GM12872 (cell line): ENCODE data around the gene SMAD2.

Source experiments
- TF ChIP-seq, protein P1 (sequence below): IDR thresholded peaks from 3 replicates; pipeline ENCODE4 v1.5.1; 2011; ENCODE audit warnings: low read depth, mild to moderate bottlenecking, low read length, moderate library complexity; ENCODE audit not compliant: insufficient read depth

The SMAD2 gene

DNA sequence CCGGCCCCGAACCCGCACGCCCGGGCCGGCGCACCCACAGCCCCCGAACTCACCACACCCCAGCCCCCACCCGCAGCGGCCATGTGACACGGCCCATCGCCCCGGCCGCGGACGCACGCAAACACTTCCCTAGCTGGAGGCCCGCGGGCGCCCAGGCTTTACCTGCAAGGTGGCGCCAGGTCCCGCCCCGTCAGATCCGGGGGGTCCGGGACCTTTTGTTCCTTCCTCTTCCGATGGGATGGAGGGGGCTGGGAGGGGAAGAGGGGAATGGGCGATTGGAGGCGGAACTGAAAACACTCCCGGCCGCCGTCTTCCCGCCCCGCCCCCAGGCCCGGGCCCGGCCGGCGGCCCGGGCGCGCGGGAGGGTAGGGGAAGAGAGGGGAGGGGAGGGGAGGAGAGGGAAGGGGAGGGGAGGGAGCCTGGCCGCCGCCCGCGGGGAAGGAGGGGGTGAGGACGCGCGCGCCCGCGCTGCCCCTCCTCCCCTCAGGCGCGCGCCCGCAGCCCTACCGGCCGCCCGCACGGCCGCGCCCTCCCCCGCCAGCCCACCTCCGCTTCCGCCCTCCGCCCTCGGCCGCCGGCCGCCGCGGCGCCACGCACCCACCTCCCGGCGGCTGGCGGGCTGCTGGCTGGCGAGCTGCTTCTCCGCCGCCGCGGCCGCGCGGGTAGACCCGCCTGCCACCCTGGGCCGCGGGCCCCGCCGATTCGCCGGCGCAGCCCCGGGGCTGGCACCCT lies at the start of gene SMAD2:
Gene SMAD2, minus strand, starts transcription at position 461 of the 732 bp plus-strand sequence. CDS start 33,903 bp downstream, outside the sequence.
- TF ChIP-seq, protein P1, sequence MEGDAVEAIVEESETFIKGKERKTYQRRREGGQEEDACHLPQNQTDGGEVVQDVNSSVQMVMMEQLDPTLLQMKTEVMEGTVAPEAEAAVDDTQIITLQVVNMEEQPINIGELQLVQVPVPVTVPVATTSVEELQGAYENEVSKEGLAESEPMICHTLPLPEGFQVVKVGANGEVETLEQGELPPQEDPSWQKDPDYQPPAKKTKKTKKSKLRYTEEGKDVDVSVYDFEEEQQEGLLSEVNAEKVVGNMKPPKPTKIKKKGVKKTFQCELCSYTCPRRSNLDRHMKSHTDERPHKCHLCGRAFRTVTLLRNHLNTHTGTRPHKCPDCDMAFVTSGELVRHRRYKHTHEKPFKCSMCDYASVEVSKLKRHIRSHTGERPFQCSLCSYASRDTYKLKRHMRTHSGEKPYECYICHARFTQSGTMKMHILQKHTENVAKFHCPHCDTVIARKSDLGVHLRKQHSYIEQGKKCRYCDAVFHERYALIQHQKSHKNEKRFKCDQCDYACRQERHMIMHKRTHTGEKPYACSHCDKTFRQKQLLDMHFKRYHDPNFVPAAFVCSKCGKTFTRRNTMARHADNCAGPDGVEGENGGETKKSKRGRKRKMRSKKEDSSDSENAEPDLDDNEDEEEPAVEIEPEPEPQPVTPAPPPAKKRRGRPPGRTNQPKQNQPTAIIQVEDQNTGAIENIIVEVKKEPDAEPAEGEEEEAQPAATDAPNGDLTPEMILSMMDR: no peak

DNA sequence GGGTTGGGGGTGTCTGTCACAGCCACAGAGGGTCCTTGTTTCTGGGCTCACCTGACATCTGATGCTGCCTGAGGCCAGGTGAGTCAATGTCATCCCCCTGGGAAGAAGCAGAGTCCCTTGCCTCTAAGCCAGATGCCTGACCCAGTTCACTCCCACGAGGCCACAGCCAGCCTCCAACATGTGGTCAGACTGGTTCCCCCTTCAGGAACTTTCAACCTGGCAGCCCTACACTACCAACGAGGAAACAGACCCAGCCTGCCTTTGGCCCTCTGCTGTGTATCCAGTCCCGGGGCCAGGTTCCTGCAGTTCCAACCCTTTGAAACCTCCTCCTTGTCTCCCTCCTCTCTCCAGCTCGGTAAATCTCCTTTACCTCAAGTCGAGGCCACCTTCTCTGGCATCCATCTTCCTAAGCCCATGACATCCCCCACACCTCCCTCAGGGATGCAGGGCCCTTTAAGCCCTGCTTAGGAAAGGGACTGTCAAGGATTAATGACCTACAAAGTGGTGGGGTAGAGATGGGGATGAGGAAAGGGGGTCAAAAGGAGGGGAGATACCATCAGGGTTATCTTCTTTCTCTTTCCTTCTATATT lies 49.2 kb upstream of the SMAD2 start:
- TF ChIP-seq, protein P1: no peak

DNA sequence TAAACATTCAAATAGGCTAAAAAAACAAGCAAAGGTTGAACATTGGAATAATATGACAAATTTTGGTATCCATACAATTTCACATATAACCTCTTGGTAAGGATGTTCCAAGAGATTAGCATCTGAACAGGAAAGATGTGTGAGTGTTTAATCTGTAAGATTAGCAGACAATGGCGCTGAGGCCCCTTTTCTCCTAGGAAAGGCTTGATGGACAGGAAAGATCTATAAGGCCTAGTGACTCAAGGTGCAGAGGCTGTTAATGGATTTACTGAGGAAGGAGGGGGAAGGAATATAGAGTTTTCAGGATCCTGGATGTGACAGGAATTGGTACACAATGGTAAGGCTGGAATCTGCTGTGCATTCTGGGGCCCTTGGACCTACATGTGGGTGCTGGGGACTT lies 48.1 kb upstream of the SMAD2 start:
- TF ChIP-seq, protein P1: no peak

DNA sequence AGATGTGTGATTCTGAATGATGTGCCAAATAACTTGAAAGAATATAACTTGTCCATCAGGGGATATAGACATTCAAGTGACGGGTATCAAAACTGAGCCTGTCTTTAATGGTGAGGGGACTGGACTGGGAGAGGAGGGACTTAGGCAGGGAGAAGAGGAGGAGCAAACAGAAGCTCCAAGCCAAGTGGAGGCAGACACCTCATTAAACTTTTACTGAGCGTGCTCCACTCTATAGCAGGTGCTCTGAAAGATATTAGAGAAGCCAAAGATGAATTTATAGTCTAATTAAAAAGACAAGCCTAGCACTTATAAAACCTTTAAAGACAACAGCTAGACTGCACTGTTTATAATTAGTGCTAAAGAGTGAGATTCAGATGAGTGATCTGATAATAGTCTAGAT lies 47.7 kb upstream of the SMAD2 start:
- TF ChIP-seq, protein P1: no peak

DNA sequence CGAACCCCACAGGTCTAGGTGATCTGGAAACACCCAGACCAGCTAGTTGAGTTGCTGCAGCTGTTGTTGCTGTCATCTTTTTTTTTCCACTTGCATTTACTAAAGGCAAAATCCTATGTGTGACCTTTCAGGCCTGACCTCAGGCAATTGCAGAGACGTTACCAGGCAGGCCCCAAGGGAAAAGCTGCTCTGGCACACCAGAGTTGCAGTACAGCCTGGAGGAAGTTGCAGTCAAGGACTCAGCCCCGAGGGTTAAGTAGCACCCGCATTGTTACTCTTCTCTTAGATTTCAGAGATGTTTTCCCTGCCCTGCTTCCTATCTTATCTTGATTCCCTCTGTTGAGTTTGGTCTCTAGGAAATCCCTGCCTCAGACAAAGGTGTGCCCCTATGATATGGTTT lies 45.2 kb upstream of the SMAD2 start:
- TF ChIP-seq, protein P1: no peak

DNA sequence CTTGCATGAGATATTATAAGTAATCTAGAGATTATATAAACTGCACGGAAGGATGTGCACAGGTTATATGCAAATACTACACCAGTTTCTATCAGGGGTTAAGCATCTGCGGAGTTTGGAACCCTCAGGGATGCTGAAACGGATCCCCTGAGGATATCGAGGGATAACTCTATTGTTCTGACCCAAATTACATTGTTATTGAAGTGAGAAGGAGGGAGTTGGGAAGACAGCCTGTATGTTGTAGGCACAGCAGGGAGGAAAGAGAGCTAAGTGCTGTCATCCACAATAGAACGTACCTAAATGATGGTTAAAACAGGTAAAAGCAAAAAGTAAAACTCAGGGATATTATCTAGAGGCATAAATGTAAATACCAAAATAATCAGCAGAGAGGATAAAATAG lies 44.6 kb upstream of the SMAD2 start:
- TF ChIP-seq, protein P1: no peak

DNA sequence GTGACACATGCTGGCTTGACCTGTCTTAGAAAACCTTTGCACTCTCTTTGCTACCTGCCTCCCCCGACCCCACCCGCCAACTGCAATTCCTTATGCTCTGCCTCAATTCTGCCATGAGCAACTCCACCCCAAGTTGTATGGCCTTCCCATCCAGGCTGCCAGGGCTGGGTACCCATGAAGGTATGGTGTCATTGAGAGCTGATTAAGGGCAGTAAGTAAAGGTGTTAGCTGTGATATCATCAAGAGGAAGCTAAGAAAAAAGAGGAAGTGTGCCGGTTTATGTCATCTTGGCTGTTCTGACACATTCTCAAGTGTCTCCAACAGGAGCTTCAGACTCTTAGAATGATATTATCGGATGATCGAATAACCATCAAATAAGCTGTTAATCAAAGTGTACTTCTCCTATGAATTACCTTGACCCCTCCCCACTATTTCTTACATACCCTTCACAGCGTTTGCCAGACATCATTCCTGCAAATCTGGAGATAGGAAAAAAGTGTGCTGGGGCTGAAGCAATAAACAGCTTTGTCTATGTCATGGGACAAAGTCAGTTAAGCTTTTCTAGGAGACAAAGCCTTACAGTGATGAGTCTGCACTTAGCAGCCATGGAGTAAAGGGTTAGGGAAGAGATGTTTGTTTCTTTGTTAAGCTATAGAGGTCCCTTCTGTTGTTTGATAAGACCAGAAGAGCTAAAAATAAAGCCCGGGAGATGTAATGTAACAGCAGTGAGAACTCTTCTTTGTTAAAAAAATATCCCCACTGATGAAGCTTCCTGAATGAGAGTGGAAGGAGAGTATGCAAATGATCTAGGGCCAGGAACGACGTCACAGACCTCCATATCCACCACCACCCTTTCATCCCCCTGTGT lies 40.4 kb upstream of the SMAD2 start:
- TF ChIP-seq, protein P1: no peak
